ENCODE results near the gene CRPPA.

GRCh38 chr7:16422103-16422435, 731 bp upstream of the CRPPA start:
- TF ChIP-seq POLR2A (IDR thresholded peaks at IDR 0.05) (no peak), CTCF (IDR thresholded peaks at IDR 0.05) (no peak), EP300 (IDR thresholded peaks at IDR 0.05; ENCODE audit: low read depth) (no peak)
